Suppressor macrophage (primary cell): Measurements from ENCODE around the gene PAK3.
A peak's percentile ranks its signal among the peaks of the same experiment; 100 is the strongest.

Source experiments
- DNase-seq, 4 experiments: peaks; one replicate each; pipeline ENCODE4 v3.0.0-alpha.2; 2020 to 2022

Gene PAK3

GRCh38 chrX:111264385-111264784 is 168.4 kb downstream of the PAK3 start:
- DNase-seq = no peak

- DNase-seq = no peak
Observed at GRCh38 chrX:111265486-111265885, 169.5 kb downstream of the PAK3 start.

- no peak for DNase-seq
Observed at GRCh38 chrX:111268506-111268905, 172.5 kb downstream of the PAK3 start.

- peak in 1 of 4 experiments; percentile 2 for DNase-seq
Observed at GRCh38 chrX:111270339-111270738, 174.3 kb downstream of the PAK3 start, which contains the start of gene CAPN6. Gene CAPN6, minus strand, starts transcription at chrX:111270483. Its CDS starts 6,547 bp downstream, at chrX:111263936.
